ENCODE data around the gene MUC20. TPM values are rescaled to one million over a fixed set of nuclear protein-coding genes. Genes with fewer than 3 reads are reported as not detected.

MUC20 gene
- total RNA-seq (2022; extraction: Qiagen RNA extraction), result 0.38 to 1.3 TPM (median 0.54 TPM) in 5 replicates

GRCh38 chr3:195720831-195721506 is at the start of gene MUC20:
MUC20 (plus strand) TSS chr3:195720978; CDS start chr3:195721008, 30 bp downstream.

Other genes starting within 250 kb of the MUC20 start
- 17.4 to 22.4 TPM (median 18.5 TPM) in 5 replicates for gene PPP1R2, start 177.7 kb upstream of the MUC20 start, total RNA-seq (2022; extraction: Qiagen RNA extraction)
- 0.86 to 1.1 TPM (median 0.97 TPM) in 5 replicates for gene APOD, start 137.0 kb upstream of the MUC20 start, total RNA-seq (2022; extraction: Qiagen RNA extraction)
- gene MUC4, start 91.0 kb downstream of the MUC20 start, total RNA-seq (2022; extraction: Qiagen RNA extraction), result 0.05 to 0.07 TPM in 2 of 5 replicates, not detected in the others
- 17.6 to 30.7 TPM (median 24.4 TPM) in 5 replicates for gene TNK2, start 187.6 kb downstream of the MUC20 start, total RNA-seq (2022; extraction: Qiagen RNA extraction)